H9 (cell line): ENCODE results near the gene SWT1. TPM values are rescaled to one million over a fixed set of nuclear protein-coding genes. Genes with fewer than 3 reads are reported as not detected.

ENCODE experiments used
- DNase-seq: peaks from one replicate; pipeline ENCODE4 v3.0.0-alpha.2; 2017
- H2AFZ ChIP-seq: one replicate; pipeline ENCODE4 v1.6.1; 2013; ENCODE audit warnings: mild to moderate bottlenecking, low read length, control low read depth, moderate library complexity
- H2AK5ac ChIP-seq: 2 replicates; pipeline ENCODE4 v1.6.1; 2013; ENCODE audit warnings: low read length, control low read depth, mixed read lengths; ENCODE audit not compliant: insufficient read length
- H2BK120ac ChIP-seq: one replicate; pipeline ENCODE4 v1.6.1; 2013; ENCODE audit warnings: low read depth, mild to moderate bottlenecking, low read length, control low read depth, inconsistent platforms; ENCODE audit not compliant: poor library complexity, severe bottlenecking
- H2BK12ac ChIP-seq: 2 replicates; pipeline ENCODE4 v1.6.1; 2013; ENCODE audit warnings: low read length, control low read depth, mixed read lengths, low read depth; ENCODE audit not compliant: insufficient read length
- H2BK15ac ChIP-seq: 2 replicates; pipeline ENCODE4 v1.6.1; 2013; ENCODE audit warnings: low read depth, low read length, control low read depth
- H2BK20ac ChIP-seq: one replicate; pipeline ENCODE4 v1.6.1; 2013; ENCODE audit warnings: low read depth, mild to moderate bottlenecking, low read length, control low read depth, inconsistent platforms; ENCODE audit not compliant: poor library complexity, severe bottlenecking
- H2BK5ac ChIP-seq: 2 replicates; pipeline ENCODE4 v1.6.1; 2013; ENCODE audit warnings: low read length, control low read depth, mixed read lengths; ENCODE audit not compliant: insufficient read length
- H3K14ac ChIP-seq: 2 replicates; pipeline ENCODE4 v1.6.1; 2013; ENCODE audit warnings: low read length, control low read depth; ENCODE audit not compliant: insufficient read depth
- H3K18ac ChIP-seq: 2 replicates; pipeline ENCODE4 v1.6.1; 2013; ENCODE audit warnings: low read depth, mild to moderate bottlenecking, mixed read lengths, low read length, control low read depth; ENCODE audit not compliant: insufficient read length
- H3K23ac ChIP-seq: 2 replicates; pipeline ENCODE4 v1.6.1; 2013; ENCODE audit warnings: low read length, control low read depth, mixed read lengths, low read depth; ENCODE audit not compliant: insufficient read length
- H3K23me2 ChIP-seq: 2 replicates; pipeline ENCODE4 v1.6.1; 2013; ENCODE audit warnings: low read depth, mild to moderate bottlenecking, mixed read lengths, low read length, control low read depth; ENCODE audit not compliant: insufficient read length, poor library complexity, severe bottlenecking
- H3K27ac ChIP-seq: 2 replicates; pipeline ENCODE4 v1.5.1; 2013; ENCODE audit warnings: low read length, control low read depth, mixed read lengths, low read depth; ENCODE audit not compliant: insufficient read length
- H3K27me3 ChIP-seq: 2 replicates; pipeline ENCODE4 v1.6.1; 2013; ENCODE audit warnings: low read length, control low read depth, inconsistent platforms; ENCODE audit not compliant: insufficient read depth
- H3K4ac ChIP-seq: 2 replicates; pipeline ENCODE4 v1.6.1; 2013; ENCODE audit warnings: low read depth, mild to moderate bottlenecking, control low read depth, inconsistent platforms, low read length, moderate library complexity
- H3K4me1 ChIP-seq: 2 replicates; pipeline ENCODE4 v1.6.1; 2013; ENCODE audit warnings: low read length, control low read depth, inconsistent platforms; ENCODE audit not compliant: insufficient read depth
- H3K4me2 ChIP-seq: 2 replicates; pipeline ENCODE4 v1.6.1; 2013; ENCODE audit warnings: low read length, control low read depth, mixed read lengths; ENCODE audit not compliant: insufficient read length, insufficient read depth
- H3K56ac ChIP-seq: 2 replicates; pipeline ENCODE4 v1.6.1; 2013; ENCODE audit warnings: low read depth, mild to moderate bottlenecking, mixed read lengths, low read length, control low read depth; ENCODE audit not compliant: insufficient read length
- H3K79me1 ChIP-seq: 2 replicates; pipeline ENCODE4 v1.6.1; 2013; ENCODE audit warnings: low read depth, mild to moderate bottlenecking, moderate library complexity, low read length, control low read depth, inconsistent platforms; ENCODE audit not compliant: insufficient read depth, poor library complexity, severe bottlenecking
- H3K79me2 ChIP-seq: 2 replicates; pipeline ENCODE4 v1.6.1; 2013; ENCODE audit warnings: low read length, control low read depth, inconsistent platforms; ENCODE audit not compliant: insufficient read depth
- H3K9ac ChIP-seq: 2 replicates; pipeline ENCODE4 v1.6.1; 2013; ENCODE audit warnings: low read length, control low read depth, mixed read lengths; ENCODE audit not compliant: insufficient read length; ENCODE audit errors: extremely low read depth
- H3K9me3 ChIP-seq: one replicate; pipeline ENCODE4 v1.6.1; 2013; ENCODE audit warnings: low read depth, low read length, inconsistent platforms; ENCODE audit not compliant: control insufficient read depth
- H3T11ph ChIP-seq: one replicate; pipeline ENCODE4 v1.6.1; 2013; ENCODE audit warnings: mild to moderate bottlenecking, low read length, control low read depth, inconsistent platforms
- H4K20me1 ChIP-seq: one replicate; pipeline ENCODE4 v1.6.1; 2013; ENCODE audit not compliant: control insufficient read depth, insufficient read length, insufficient read depth
- H4K5ac ChIP-seq: 2 replicates; pipeline ENCODE4 v1.6.1; 2013; ENCODE audit warnings: low read depth, mild to moderate bottlenecking, mixed read lengths, low read length, control low read depth; ENCODE audit not compliant: insufficient read length
- H4K8ac ChIP-seq: replicated peaks from 2 replicates; pipeline ENCODE4 v1.6.1; 2013; ENCODE audit warnings: low read length, control low read depth, mixed read lengths, low read depth; ENCODE audit not compliant: insufficient read length
- H4K91ac ChIP-seq: 2 replicates; pipeline ENCODE4 v1.6.1; 2013; ENCODE audit warnings: low read depth, mild to moderate bottlenecking, moderate library complexity, mixed read lengths, low read length, control low read depth; ENCODE audit not compliant: insufficient read length
- H3K27ac Mint-ChIP-seq, 3 experiments: 2 replicates in 2 of 3; 3 replicates in 1 of 3; pipeline ENCODE4 v1.8.0; 2020 to 2021; ENCODE audit warnings: mixed read lengths in 3 of 3, mild to moderate bottlenecking in 1 of 3, moderate library complexity in 1 of 3
- H3K27me3 Mint-ChIP-seq: 2 replicates; pipeline ENCODE4 v1.8.0; 2021; ENCODE audit warnings: low read depth, mild to moderate bottlenecking, moderate library complexity, mixed read lengths
- H3K36me3 Mint-ChIP-seq, 3 experiments: 2 replicates in 2 of 3; 3 replicates in 1 of 3; pipeline ENCODE4 v1.8.0; 2020 to 2021; ENCODE audit warnings: low read depth in 3 of 3, mixed read lengths in 3 of 3; ENCODE audit not compliant: insufficient read depth in 1 of 3
- H3K4me1 Mint-ChIP-seq, 2 experiments: 2 replicates each; pipeline ENCODE4 v1.8.0; 2020; ENCODE audit warnings: mixed read lengths in 2 of 2
- H3K4me3 Mint-ChIP-seq, 2 experiments: 2 replicates in 1 of 2; 3 replicates in 1 of 2; pipeline ENCODE4 v1.8.0; 2020 to 2021; ENCODE audit warnings: mild to moderate bottlenecking in 2 of 2, mixed read lengths in 2 of 2, moderate library complexity in 1 of 2
- H3K9me3 Mint-ChIP-seq, 2 experiments: 2 replicates in 1 of 2; 3 replicates in 1 of 2; pipeline ENCODE4 v1.8.0; 2020; ENCODE audit warnings: mild to moderate bottlenecking in 2 of 2, mixed read lengths in 2 of 2, moderate library complexity in 1 of 2
- total RNA-seq: library from RNA; stranded (reverse); gene quantifications from 2 replicates; pipeline ENCODE4 v1.2.1, GENCODE V29; 2021
- TF ChIP-seq, protein P1 (sequence below): fragments of 200-600 bp; sonication (generic); conservative IDR thresholded peaks from 3 replicates; pipeline ENCODE4 v1.8.0; 2021; ENCODE audit warnings: antibody characterized with exemption, mild to moderate bottlenecking

SWT1 gene
- total RNA-seq, 1 experiment from 2014 or later = 5.2 TPM

DNA sequence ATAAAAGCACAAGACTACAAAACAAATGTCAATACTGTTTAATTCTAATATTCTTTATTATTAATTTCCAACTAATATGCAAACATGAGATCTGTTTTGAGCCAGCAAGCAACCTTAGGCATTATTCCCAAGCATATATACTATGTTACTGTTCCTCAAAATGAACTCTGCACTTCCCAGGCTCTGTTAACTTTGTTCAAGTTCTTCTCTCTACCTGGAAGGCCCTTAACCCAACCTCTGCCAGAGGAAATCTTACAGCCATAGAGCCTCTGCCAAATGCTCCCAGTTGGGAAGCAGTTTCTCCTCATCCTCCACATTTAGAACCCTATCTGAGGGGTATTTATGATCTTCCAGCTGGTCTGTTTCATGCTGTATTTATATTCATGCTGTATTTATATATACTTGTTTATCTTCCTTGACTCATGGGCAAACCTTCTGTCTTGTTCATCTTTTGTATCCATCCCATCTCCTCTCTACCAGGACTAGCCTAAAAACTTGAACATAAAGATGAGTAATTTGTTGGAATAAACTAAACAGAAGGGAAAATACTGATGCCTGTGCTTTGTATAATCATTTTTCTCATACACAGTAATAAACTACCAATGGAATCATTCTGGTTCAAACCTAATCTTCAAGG, 154.7 kb downstream of the SWT1 start:
- H3K4me3 Mint-ChIP-seq = no peak overlapping the region
- no peaks in the 10 kb centered on the region for H3K27me3 Mint-ChIP-seq
- Histone ChIP-seq H3K4me1 (no peaks in the 10 kb centered on the region), H2BK15ac (no peak overlapping the region), H3K23ac (no peak overlapping the region), H4K5ac (no peak overlapping the region), H3T11ph (no peak overlapping the region), H3K4me2 (no peak overlapping the region), H3K18ac (no peak overlapping the region), H3K14ac (no peak overlapping the region), H3K9ac (peak overlapping the region; percentile 5), H3K79me2 (peaks cover 51% of the 10 kb centered on the region), H3K9me3 (no peaks in the 10 kb centered on the region), H2BK5ac (no peak overlapping the region), H2BK20ac (no peak overlapping the region), H2BK12ac (no peak overlapping the region), H2AK5ac (no peak overlapping the region), H3K56ac (no peak overlapping the region), H4K8ac (no peak overlapping the region), H3K23me2 (no peaks in the 10 kb centered on the region), H4K91ac (no peak overlapping the region), H2BK120ac (no peak overlapping the region), H4K20me1 (no peaks in the 10 kb centered on the region), H3K4ac (no peak overlapping the region), H3K79me1 (peaks cover 2% of the 10 kb centered on the region), H2AFZ (no peak overlapping the region), H3K27ac (no peak overlapping the region), H3K27me3 (no peaks in the 10 kb centered on the region)
- no peaks in the 10 kb centered on the region for H3K9me3 Mint-ChIP-seq
- DNase-seq = no peak
- peak overlapping the region in 2 of 3 experiments; percentile 24 to 52; a peak in 3 of 7 replicates for H3K27ac Mint-ChIP-seq
- peaks cover 17 to 55% (median 38%) of the 10 kb centered on the region in 3 experiments for H3K36me3 Mint-ChIP-seq
- H3K4me1 Mint-ChIP-seq = peaks cover 36 to 37% of the 10 kb centered on the region in 2 experiments
- TF ChIP-seq, protein P1, sequence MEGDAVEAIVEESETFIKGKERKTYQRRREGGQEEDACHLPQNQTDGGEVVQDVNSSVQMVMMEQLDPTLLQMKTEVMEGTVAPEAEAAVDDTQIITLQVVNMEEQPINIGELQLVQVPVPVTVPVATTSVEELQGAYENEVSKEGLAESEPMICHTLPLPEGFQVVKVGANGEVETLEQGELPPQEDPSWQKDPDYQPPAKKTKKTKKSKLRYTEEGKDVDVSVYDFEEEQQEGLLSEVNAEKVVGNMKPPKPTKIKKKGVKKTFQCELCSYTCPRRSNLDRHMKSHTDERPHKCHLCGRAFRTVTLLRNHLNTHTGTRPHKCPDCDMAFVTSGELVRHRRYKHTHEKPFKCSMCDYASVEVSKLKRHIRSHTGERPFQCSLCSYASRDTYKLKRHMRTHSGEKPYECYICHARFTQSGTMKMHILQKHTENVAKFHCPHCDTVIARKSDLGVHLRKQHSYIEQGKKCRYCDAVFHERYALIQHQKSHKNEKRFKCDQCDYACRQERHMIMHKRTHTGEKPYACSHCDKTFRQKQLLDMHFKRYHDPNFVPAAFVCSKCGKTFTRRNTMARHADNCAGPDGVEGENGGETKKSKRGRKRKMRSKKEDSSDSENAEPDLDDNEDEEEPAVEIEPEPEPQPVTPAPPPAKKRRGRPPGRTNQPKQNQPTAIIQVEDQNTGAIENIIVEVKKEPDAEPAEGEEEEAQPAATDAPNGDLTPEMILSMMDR = no peak
